ENCODE results near the gene FBXO40. TPM values are rescaled to one million over a fixed set of nuclear protein-coding genes. Genes with fewer than 3 reads are reported as not detected.
"Not testable (repeated sequence)": the region's sequence is repeated elsewhere in the genome, so short reads cannot be mapped to it uniquely, and the experiment has no call there.

The FBXO40 gene
- total RNA-seq, 1 experiment from 2014 or later = not detected

DNA sequence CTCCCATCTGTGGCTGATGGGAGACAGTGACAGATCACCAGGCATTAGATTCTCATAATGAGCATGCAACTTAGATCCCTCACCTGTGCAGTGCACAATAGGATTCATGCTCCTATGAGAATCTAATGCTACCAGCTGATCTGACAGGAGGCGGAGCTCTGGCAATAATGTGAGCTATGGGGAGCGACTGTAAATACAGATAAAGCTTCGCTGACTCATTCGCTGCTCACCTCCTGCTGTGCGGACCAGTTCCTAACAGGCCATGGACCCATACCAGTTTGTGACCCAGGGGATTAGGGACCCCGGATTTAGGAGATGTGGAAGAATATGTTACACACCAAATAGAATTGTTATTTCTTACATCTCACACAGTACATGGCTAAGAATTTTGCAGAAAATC, 18.7 kb upstream of the FBXO40 start:
- POLR2A ChIA-PET (ENCODE audit: unreplicated experiment) = interaction anchor here (0.5 to 0.6 kb wide), 3 partner anchors 27 to 447 kb away, joined by 3 to 8 read pairs (median 4); partner anchors contain the start of gene ILDR1
- TF ChIP-seq, protein P1, sequence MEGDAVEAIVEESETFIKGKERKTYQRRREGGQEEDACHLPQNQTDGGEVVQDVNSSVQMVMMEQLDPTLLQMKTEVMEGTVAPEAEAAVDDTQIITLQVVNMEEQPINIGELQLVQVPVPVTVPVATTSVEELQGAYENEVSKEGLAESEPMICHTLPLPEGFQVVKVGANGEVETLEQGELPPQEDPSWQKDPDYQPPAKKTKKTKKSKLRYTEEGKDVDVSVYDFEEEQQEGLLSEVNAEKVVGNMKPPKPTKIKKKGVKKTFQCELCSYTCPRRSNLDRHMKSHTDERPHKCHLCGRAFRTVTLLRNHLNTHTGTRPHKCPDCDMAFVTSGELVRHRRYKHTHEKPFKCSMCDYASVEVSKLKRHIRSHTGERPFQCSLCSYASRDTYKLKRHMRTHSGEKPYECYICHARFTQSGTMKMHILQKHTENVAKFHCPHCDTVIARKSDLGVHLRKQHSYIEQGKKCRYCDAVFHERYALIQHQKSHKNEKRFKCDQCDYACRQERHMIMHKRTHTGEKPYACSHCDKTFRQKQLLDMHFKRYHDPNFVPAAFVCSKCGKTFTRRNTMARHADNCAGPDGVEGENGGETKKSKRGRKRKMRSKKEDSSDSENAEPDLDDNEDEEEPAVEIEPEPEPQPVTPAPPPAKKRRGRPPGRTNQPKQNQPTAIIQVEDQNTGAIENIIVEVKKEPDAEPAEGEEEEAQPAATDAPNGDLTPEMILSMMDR (conservative IDR thresholded peaks at IDR 0.05) = no peak
- TF ChIP-seq EZH2 (IDR thresholded peaks at IDR 0.05; ENCODE audit: low read depth) = no peak
- Histone ChIP-seq H3K27me3 (ENCODE audit: insufficient read depth, low read depth) (no peaks in the 10 kb centered on the region), H4K20me1 (ENCODE audit: insufficient read depth) (no peaks in the 10 kb centered on the region), H3K4me1 (replicated peaks; ENCODE audit: insufficient read depth) (no peaks in the 10 kb centered on the region), H3K79me2 (ENCODE audit: low read depth) (no peaks in the 10 kb centered on the region), H2AFZ (no peak overlapping the region), H3K36me3 (ENCODE audit: low read depth) (no peaks in the 10 kb centered on the region), H3K9me2 (ENCODE audit: insufficient read depth) (no peaks in the 10 kb centered on the region), H3K27ac (no peak overlapping the region), H3K4me2 (peak overlapping the region; percentile 18; the same call in 1 of the 2 replicates), H3K4me3 (no peak overlapping the region), H3K9me3 (ENCODE audit: insufficient read depth, low read depth) (no peaks in the 10 kb centered on the region), H3F3A (ENCODE audit: insufficient read depth, low read depth) (no peaks in the 10 kb centered on the region)
- peak; percentile 68 to 71 for DNase-seq
- BruUV-seq (replicated peaks) = no TSS peak
- CTCF ChIA-PET = no interaction called here
- intact Hi-C loops (cut with micrococcal nuclease; ENCODE audit: unreplicated experiment) = no loop called here

- POLR2A ChIA-PET (ENCODE audit: unreplicated experiment) = no interaction called here
- intact Hi-C loops (cut with micrococcal nuclease; ENCODE audit: unreplicated experiment) = no loop called here
- H3K27me3 ChIP-seq (ENCODE audit: insufficient read depth, low read depth) = no peaks in the 10 kb centered on the region
Observed at GRCh38 chr3:121581691-121582090, 11.5 kb upstream of the FBXO40 start.

DNA sequence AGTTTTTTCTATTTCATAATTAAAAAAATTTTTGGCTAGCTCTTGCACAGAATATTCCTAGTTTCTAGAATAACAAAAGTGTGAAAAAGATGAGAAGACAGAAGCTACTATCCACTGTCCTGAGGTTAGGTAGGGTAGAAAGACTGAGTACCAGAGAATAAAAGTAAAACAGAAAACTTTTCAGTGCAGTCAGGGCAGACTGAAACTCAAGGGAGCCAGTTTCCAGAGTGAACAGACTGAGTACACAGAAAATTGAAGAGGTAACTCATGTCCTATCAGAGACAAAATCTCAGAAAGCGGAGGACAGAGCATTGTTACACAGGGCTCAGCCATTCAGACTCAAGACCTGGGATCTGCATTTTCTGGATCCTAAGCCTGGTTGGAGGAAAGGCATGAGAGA, 8.8 kb upstream of the FBXO40 start:
- intact Hi-C loops (cut with micrococcal nuclease; ENCODE audit: unreplicated experiment) = no loop called here
- no peak overlapping the region for H3K27ac ChIP-seq
- H3F3A ChIP-seq (ENCODE audit: insufficient read depth, low read depth) = no peaks in the 10 kb centered on the region
- DNase-seq = no peak
- no peaks in the 10 kb centered on the region for H4K20me1 ChIP-seq (ENCODE audit: insufficient read depth)
- no peak overlapping the region for H2AFZ ChIP-seq
- ChIA-PET CTCF (no interaction called here), POLR2A (ENCODE audit: unreplicated experiment) (no interaction called here)
- H3K27me3 ChIP-seq (ENCODE audit: insufficient read depth, low read depth) = no peaks in the 10 kb centered on the region
- no peak overlapping the region for H3K4me2 ChIP-seq
- no peaks in the 10 kb centered on the region for H3K79me2 ChIP-seq (ENCODE audit: low read depth)
- H3K9me3 ChIP-seq (ENCODE audit: insufficient read depth, low read depth) = no peaks in the 10 kb centered on the region
- no TSS peak for BruUV-seq (replicated peaks)
- H3K4me1 ChIP-seq (replicated peaks; ENCODE audit: insufficient read depth) = no peaks in the 10 kb centered on the region
- TF ChIP-seq, protein P1 (conservative IDR thresholded peaks at IDR 0.05) = no peak
- no peak for TF ChIP-seq EZH2 (IDR thresholded peaks at IDR 0.05; ENCODE audit: low read depth)
- no peaks in the 10 kb centered on the region for H3K9me2 ChIP-seq (ENCODE audit: insufficient read depth)
- H3K36me3 ChIP-seq (ENCODE audit: low read depth) = no peaks in the 10 kb centered on the region
- no peak overlapping the region for H3K4me3 ChIP-seq

More at GRCh38 chr3:121581691-121582090, 11.5 kb upstream of the FBXO40 start:
- CTCF ChIA-PET = no interaction called here
- Histone ChIP-seq H3K4me2 (no peak overlapping the region), H3K9me2 (ENCODE audit: insufficient read depth) (no peaks in the 10 kb centered on the region), H4K20me1 (ENCODE audit: insufficient read depth) (no peaks in the 10 kb centered on the region), H3K9me3 (ENCODE audit: insufficient read depth, low read depth) (no peaks in the 10 kb centered on the region), H3K4me3 (no peak overlapping the region), H3K79me2 (ENCODE audit: low read depth) (no peaks in the 10 kb centered on the region), H2AFZ (no peak overlapping the region), H3F3A (ENCODE audit: insufficient read depth, low read depth) (no peaks in the 10 kb centered on the region), H3K36me3 (ENCODE audit: low read depth) (no peaks in the 10 kb centered on the region), H3K4me1 (replicated peaks; ENCODE audit: insufficient read depth) (no peaks in the 10 kb centered on the region), H3K27ac (no peak overlapping the region)
- BruUV-seq (replicated peaks) = no TSS peak
- DNase-seq = no peak
- TF ChIP-seq, protein P1 (conservative IDR thresholded peaks at IDR 0.05) = no peak
- TF ChIP-seq EZH2 (IDR thresholded peaks at IDR 0.05; ENCODE audit: low read depth) = no peak

DNA sequence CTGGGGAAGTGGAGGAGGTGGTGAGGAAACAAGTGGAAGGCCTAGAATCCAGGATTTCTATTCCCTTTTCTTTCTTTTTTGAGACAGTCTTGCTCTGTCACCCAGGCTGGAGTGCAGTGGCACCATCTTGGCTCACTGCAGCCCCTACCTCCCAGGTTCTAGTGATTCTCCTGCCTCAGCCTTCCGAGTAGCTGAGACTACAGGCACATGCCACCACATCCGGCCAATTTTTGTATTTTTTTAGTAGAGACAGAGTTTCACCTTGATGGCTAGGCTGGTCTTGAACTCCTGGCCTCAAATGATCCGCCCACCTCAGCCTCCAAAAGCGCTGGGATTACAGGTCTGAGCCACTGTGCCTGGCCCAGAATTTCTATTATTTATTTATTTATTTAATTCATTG, 627 bp downstream of the FBXO40 start:
- POLR2A ChIA-PET (ENCODE audit: unreplicated experiment); DNase-seq; H3K27ac ChIP-seq; intact Hi-C loops (cut with micrococcal nuclease; ENCODE audit: unreplicated experiment); H2AFZ ChIP-seq; H3K4me3 ChIP-seq; H3K4me2 ChIP-seq; CTCF ChIA-PET; H3K36me3 ChIP-seq (ENCODE audit: low read depth); H3K4me1 ChIP-seq (replicated peaks; ENCODE audit: insufficient read depth); H3F3A ChIP-seq (ENCODE audit: insufficient read depth, low read depth); H4K20me1 ChIP-seq (ENCODE audit: insufficient read depth); BruUV-seq (replicated peaks); H3K79me2 ChIP-seq (ENCODE audit: low read depth); H3K27me3 ChIP-seq (ENCODE audit: insufficient read depth, low read depth); H3K9me3 ChIP-seq (ENCODE audit: insufficient read depth, low read depth); H3K9me2 ChIP-seq (ENCODE audit: insufficient read depth): not testable (repeated sequence)
